PC-3 (cell line): ENCODE measurements around the gene GPC1. TPM values are rescaled to one million over a fixed set of nuclear protein-coding genes. Genes with fewer than 3 reads are reported as not detected.
A peak's percentile ranks its signal among the peaks of the same experiment; 100 is the strongest.

Experiments
- ATAC-seq: fragments of 200-7000 bp; cut with Tn5 transposase; 2 replicates; pipeline ENCODE4 v1.9.1; 2020; ENCODE audit warnings: mild to moderate bottlenecking, moderate library complexity
- BruUV-seq: library from RNA; stranded (reverse); fragments of 400-500 nt; replicated peaks from 2 replicates; lab custom pipeline; 2021; lab: Mats Ljungman, UMichigan
- CTCF ChIA-PET: fragments of 300-600 bp; sonication (Branson Sonifier 250); formaldehyde crosslinking; loops from one replicate; lab custom pipeline; 2022; ENCODE audit warnings: antibody characterized with exemption; lab: Charles Lee
- POLR2A ChIA-PET: fragments of 300-600 bp; sonication (Branson Sonifier 250); formaldehyde crosslinking; loops from one replicate; lab custom pipeline; 2022; ENCODE audit warnings: antibody characterized with exemption; ENCODE audit not compliant: unreplicated experiment; lab: Charles Lee
- DNase-seq: peaks from one replicate; pipeline ENCODE4 v3.0.0-alpha.2; 2015
- H2AFZ ChIP-seq: fragments of 300-600 bp; sonication (generic); 2 replicates; pipeline ENCODE4 v1.6.0; 2016; ENCODE audit warnings: antibody characterized with exemption, low read length
- H3F3A ChIP-seq: fragments of 300-600 bp; sonication (generic); one replicate; pipeline ENCODE4 v1.6.0; 2017; ENCODE audit warnings: antibody characterized with exemption, low read length, control low read depth, mild to moderate bottlenecking; ENCODE audit not compliant: unreplicated experiment
- H3K27ac ChIP-seq: fragments of 300-600 bp; sonication (generic); 2 replicates; pipeline ENCODE4 v1.5.1; 2016; ENCODE audit warnings: mild to moderate bottlenecking, low read length
- H3K27me3 ChIP-seq: fragments of 300-600 bp; sonication (generic); 2 replicates; pipeline ENCODE4 v1.6.1; 2016; ENCODE audit warnings: low read length, mixed read lengths
- H3K36me3 ChIP-seq: fragments of 300-600 bp; sonication (generic); 2 replicates; pipeline ENCODE4 v1.6.1; 2016; ENCODE audit warnings: low read depth, mixed run types, low read length, mixed read lengths
- H3K4me1 ChIP-seq: fragments of 300-600 bp; sonication (generic); 2 replicates; pipeline ENCODE4 v1.5.1; 2016; ENCODE audit warnings: low read length; ENCODE audit not compliant: insufficient read depth
- H3K4me2 ChIP-seq: fragments of 300-600 bp; sonication (generic); 2 replicates; pipeline ENCODE4 v1.6.0; 2016; ENCODE audit warnings: low read length
- H3K4me3 ChIP-seq: fragments of 300-600 bp; sonication (generic); 2 replicates; pipeline ENCODE4 v1.5.1; 2016; ENCODE audit warnings: mild to moderate bottlenecking, low read length, mixed read lengths
- H3K79me2 ChIP-seq: fragments of 300-600 bp; sonication (generic); 2 replicates; pipeline ENCODE4 v1.6.1; 2017; ENCODE audit warnings: low read length, mixed read lengths
- H3K9ac ChIP-seq: fragments of 300-600 bp; sonication (generic); 2 replicates; pipeline ENCODE4 v1.6.0; 2016; ENCODE audit warnings: mild to moderate bottlenecking, low read length
- H3K9me2 ChIP-seq: fragments of 300-600 bp; sonication (generic); replicated peaks from 2 replicates; pipeline ENCODE4 v1.6.1; 2016; ENCODE audit warnings: mixed run types, low read length, mixed read lengths
- H3K9me3 ChIP-seq: fragments of 300-600 bp; sonication (generic); 2 replicates; pipeline ENCODE4 v1.6.1; 2016; ENCODE audit warnings: low read length, mixed read lengths
- H4K20me1 ChIP-seq: fragments of 300-600 bp; sonication (generic); 2 replicates; pipeline ENCODE4 v1.6.1; 2016; ENCODE audit warnings: low read length, mixed read lengths
- CTCF ChIP-seq: fragments of 300-600 bp; sonication (generic); conservative IDR thresholded peaks from 2 replicates; pipeline ENCODE4 v1.5.1; 2017; ENCODE audit warnings: antibody characterized with exemption, low read depth, mild to moderate bottlenecking, low read length
- EZH2 ChIP-seq: fragments of 300-600 bp; sonication (generic); IDR thresholded peaks from one replicate; pipeline ENCODE4 v1.6.1; 2017; ENCODE audit warnings: antibody characterized with exemption, mild to moderate bottlenecking, low read length; ENCODE audit not compliant: unreplicated experiment
- EZH2phosphoT487 ChIP-seq: fragments of 300-600 bp; sonication (generic); IDR thresholded peaks from 2 replicates; pipeline ENCODE4 v1.6.1; 2018; ENCODE audit warnings: mild to moderate bottlenecking, antibody characterized with exemption, low read length, borderline replicate concordance
- intact Hi-C: fragments of 100-400 bp; cut with micrococcal nuclease; formaldehyde crosslinking; loops from 2 replicates; pipeline ENCODE4 v1.9.0; 2023
- total RNA-seq: library from RNA; depleted of rRNA; stranded (reverse); fragments of >200 nt; gene quantifications from 2 replicates; pipeline ENCODE4 v1.2.3, GENCODE V29; 2014

GPC1 gene
- total RNA-seq, 1 experiment from 2014 or later, result 37.1 TPM

GRCh38 chr2:240433973-240434727, 1.3 kb upstream of the GPC1 start:
- H3K4me3 ChIP-seq, result peak overlapping the region; percentile 95
- CTCF ChIA-PET, result no interaction called here
- TF ChIP-seq EZH2 (no peak), EZH2phosphoT487 (no peak)
- peak overlapping the region; percentile 97 for H3K27ac ChIP-seq
- H3K9me3 ChIP-seq, result no peaks in the 10 kb centered on the region
- peak; percentile 57 for ATAC-seq
- H3F3A ChIP-seq, result peaks cover 4% of the 10 kb centered on the region
- no peaks in the 10 kb centered on the region for H3K9me2 ChIP-seq
- H3K27me3 ChIP-seq, result no peaks in the 10 kb centered on the region
- peaks cover 26% of the 10 kb centered on the region for H4K20me1 ChIP-seq
- peak overlapping the region; percentile 98 for H3K9ac ChIP-seq
- intact Hi-C loops, result loop anchor here (1.0 to 2.0 kb wide), 2 partner anchors 47 to 64 kb away; no protein-coding TSS in a partner anchor
- H2AFZ ChIP-seq, result no peak overlapping the region; the same call in 1 of the 2 replicates
- peak; percentile 97 for DNase-seq
- peaks cover 30% of the 10 kb centered on the region for H3K4me1 ChIP-seq
- POLR2A ChIA-PET, result interaction anchor here (0.6 to 0.7 kb wide), 2 partner anchors 48 to 197 kb away, joined by 10 to 11 read pairs; no protein-coding TSS in a partner anchor
- peak overlapping the region; percentile 100 for H3K4me2 ChIP-seq
- H3K79me2 ChIP-seq, result peaks cover 28% of the 10 kb centered on the region
- H3K36me3 ChIP-seq, result no peaks in the 10 kb centered on the region
- TSS peak; percentile 81 for BruUV-seq

GRCh38 chr2:240434728-240435456, 571 bp upstream of the GPC1 start:
- DNase-seq (peak; percentile 88), ATAC-seq (peak; percentile 35)
- peak overlapping the region; percentile 97 for H3K27ac ChIP-seq
- CTCF ChIA-PET, result no interaction called here
- H4K20me1 ChIP-seq, result peaks cover 27% of the 10 kb centered on the region
- H3K27me3 ChIP-seq, result no peaks in the 10 kb centered on the region
- no TSS peak for BruUV-seq
- H3K4me1 ChIP-seq, result peaks cover 30% of the 10 kb centered on the region
- peak overlapping the region; percentile 100 for H3K4me2 ChIP-seq
- peak overlapping the region; percentile 95 for H3K4me3 ChIP-seq
- peak overlapping the region; percentile 73 for H2AFZ ChIP-seq
- no peaks in the 10 kb centered on the region for H3K9me3 ChIP-seq
- peaks cover 4% of the 10 kb centered on the region for H3F3A ChIP-seq
- intact Hi-C loops, result loop anchor here (1.0 to 2.0 kb wide), 2 partner anchors 48 to 65 kb away; no protein-coding TSS in a partner anchor
- no peaks in the 10 kb centered on the region for H3K36me3 ChIP-seq
- H3K79me2 ChIP-seq, result peaks cover 35% of the 10 kb centered on the region
- POLR2A ChIA-PET, result no interaction called here
- TF ChIP-seq EZH2 (no peak), CTCF (no peak), EZH2phosphoT487 (no peak)
- peak overlapping the region; percentile 98 for H3K9ac ChIP-seq
- no peaks in the 10 kb centered on the region for H3K9me2 ChIP-seq

GRCh38 chr2:240435948-240436682, 652 bp downstream of the GPC1 start:
- H3K27me3 ChIP-seq, result no peaks in the 10 kb centered on the region
- H3K9me3 ChIP-seq, result no peaks in the 10 kb centered on the region

More at GRCh38 chr2:240435948-240436682, 652 bp downstream of the GPC1 start:
- intact Hi-C loops, result loop anchor here (2.0 kb wide), 1 partner anchor 49 kb away; no protein-coding TSS in a partner anchor
- no peaks in the 10 kb centered on the region for H3K36me3 ChIP-seq
- 0 out of 2 replicates have a peak overlapping the region, but pooled peaks have one; percentile 26 for H2AFZ ChIP-seq
- peak overlapping the region; percentile 80 for H3K4me3 ChIP-seq
- H3F3A ChIP-seq, result peaks cover 4% of the 10 kb centered on the region
- ATAC-seq, result peak; percentile 4
- ChIA-PET POLR2A (interaction anchor here (1.6 kb wide), 1 partner anchor 66 kb away, joined by 11 read pairs; no protein-coding TSS in a partner anchor), CTCF (no interaction called here)
- H4K20me1 ChIP-seq, result peaks cover 27% of the 10 kb centered on the region
- peak overlapping the region; percentile 97 for H3K4me2 ChIP-seq
- no TSS peak for BruUV-seq
- peak overlapping the region; percentile 56 for H3K27ac ChIP-seq
- no peak for TF ChIP-seq EZH2phosphoT487
- no peak for TF ChIP-seq CTCF
- TF ChIP-seq EZH2, result no peak
- H3K79me2 ChIP-seq, result peaks cover 35% of the 10 kb centered on the region
- peak; percentile 14 for DNase-seq
- H3K9me2 ChIP-seq, result no peaks in the 10 kb centered on the region
- peak overlapping the region; percentile 83 for H3K9ac ChIP-seq
- H3K4me1 ChIP-seq, result peaks cover 30% of the 10 kb centered on the region
